Measurements from ENCODE around the gene MB21D2.

Gene MB21D2

GRCh38 chr3:192820161-192820560 lies 97.5 kb downstream of the MB21D2 start:
- DNase-seq, result no peak
- no peaks in the 10 kb centered on the region for H3K9me3 Mint-ChIP-seq
- peaks cover 56% of the 10 kb centered on the region for H3K4me1 Mint-ChIP-seq
- no peak overlapping the region for H3K27ac Mint-ChIP-seq
- no peak overlapping the region for H3K4me3 Mint-ChIP-seq
- no peaks in the 10 kb centered on the region for H3K27me3 Mint-ChIP-seq (ENCODE audit: low read depth, poor library complexity)
- no peak for TF ChIP-seq CTCF (IDR thresholded peaks at IDR 0.05)
- H3K36me3 Mint-ChIP-seq (ENCODE audit: low read depth), result peaks cover 5% of the 10 kb centered on the region

GRCh38 chr3:192819001-192819569 lies 98.6 kb downstream of the MB21D2 start:
- no peaks in the 10 kb centered on the region for H3K27me3 Mint-ChIP-seq (ENCODE audit: low read depth, poor library complexity)
- no peak overlapping the region for H3K4me3 Mint-ChIP-seq
- no peaks in the 10 kb centered on the region for H3K36me3 Mint-ChIP-seq (ENCODE audit: low read depth)
- peak; percentile 15 for DNase-seq
- no peak for TF ChIP-seq CTCF (IDR thresholded peaks at IDR 0.05)
- no peak overlapping the region for H3K27ac Mint-ChIP-seq
- H3K9me3 Mint-ChIP-seq, result no peaks in the 10 kb centered on the region
- peaks cover 50% of the 10 kb centered on the region for H3K4me1 Mint-ChIP-seq

GRCh38 chr3:192818126-192818525 lies 99.5 kb downstream of the MB21D2 start:
- Mint-ChIP-seq H3K36me3 (ENCODE audit: low read depth) (no peaks in the 10 kb centered on the region), H3K4me3 (no peak overlapping the region), H3K27me3 (ENCODE audit: low read depth, poor library complexity) (no peaks in the 10 kb centered on the region), H3K4me1 (peaks cover 50% of the 10 kb centered on the region), H3K27ac (no peak overlapping the region), H3K9me3 (no peaks in the 10 kb centered on the region)
- TF ChIP-seq CTCF (IDR thresholded peaks at IDR 0.05), result no peak
- no peak for DNase-seq

GRCh38 chr3:192817506-192817905 lies 100.2 kb downstream of the MB21D2 start:
- H3K9me3 Mint-ChIP-seq, result no peaks in the 10 kb centered on the region
- no peaks in the 10 kb centered on the region for H3K36me3 Mint-ChIP-seq (ENCODE audit: low read depth)
- peaks cover 50% of the 10 kb centered on the region for H3K4me1 Mint-ChIP-seq
- H3K27me3 Mint-ChIP-seq (ENCODE audit: low read depth, poor library complexity), result no peaks in the 10 kb centered on the region
- H3K27ac Mint-ChIP-seq, result no peak overlapping the region
- no peak for DNase-seq
- no peak overlapping the region for H3K4me3 Mint-ChIP-seq
- no peak for TF ChIP-seq CTCF (IDR thresholded peaks at IDR 0.05)

- Mint-ChIP-seq H3K9me3 (no peaks in the 10 kb centered on the region), H3K27ac (peak overlapping the region; percentile 7), H3K4me1 (peaks cover 50% of the 10 kb centered on the region), H3K36me3 (ENCODE audit: low read depth) (no peaks in the 10 kb centered on the region), H3K4me3 (no peak overlapping the region), H3K27me3 (ENCODE audit: low read depth, poor library complexity) (no peaks in the 10 kb centered on the region)
- TF ChIP-seq CTCF (IDR thresholded peaks at IDR 0.05), result no peak
- no peak for DNase-seq
Measured at GRCh38 chr3:192817053-192817452, 100.6 kb downstream of the MB21D2 start.

- TF ChIP-seq CTCF (IDR thresholded peaks at IDR 0.05), result peak; percentile 69
- Mint-ChIP-seq H3K27ac (no peak overlapping the region), H3K27me3 (ENCODE audit: low read depth, poor library complexity) (peaks cover 4% of the 10 kb centered on the region), H3K4me1 (peaks cover 50% of the 10 kb centered on the region), H3K4me3 (no peak overlapping the region), H3K9me3 (no peaks in the 10 kb centered on the region), H3K36me3 (ENCODE audit: low read depth) (no peaks in the 10 kb centered on the region)
- peak; percentile 15 for DNase-seq
Measured at GRCh38 chr3:192816351-192816750, 101.3 kb downstream of the MB21D2 start.
